Measurements from ENCODE around the gene GRAMD2B.
"Not testable (repeated sequence)": the region's sequence is repeated elsewhere in the genome, so short reads cannot be mapped to it uniquely, and the experiment has no call there.

The GRAMD2B gene

DNA sequence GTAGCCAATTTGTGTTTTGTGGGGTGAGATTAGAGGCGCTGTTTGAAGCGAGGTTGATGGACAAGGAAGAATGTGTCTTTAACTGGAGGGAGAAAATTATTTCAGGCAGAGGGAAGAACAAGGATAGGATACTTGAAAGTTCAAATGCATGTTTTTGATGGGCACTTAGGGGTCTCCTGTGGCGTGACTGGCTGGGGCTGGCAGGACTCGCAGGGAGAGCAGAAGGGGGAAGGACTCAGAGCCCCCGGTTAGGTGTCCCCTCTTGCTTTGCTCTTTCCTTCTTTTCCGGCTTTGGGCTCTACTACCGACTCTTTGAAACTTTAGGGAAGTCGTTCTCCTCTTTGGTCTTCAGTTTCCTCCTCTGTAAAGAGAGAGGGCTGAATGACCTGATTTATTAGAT, 12.1 kb downstream of the GRAMD2B start:
- H3K36me3 ChIP-seq (ENCODE audit: control insufficient read depth in 2 of 2, insufficient read depth in 2 of 2, low read length in 2 of 2) = peaks cover 9 to 13% of the 10 kb centered on the region in 2 donors
- H3K9me3 ChIP-seq (ENCODE audit: control insufficient read depth in 2 of 2, low read length in 2 of 2) = no peaks in the 10 kb centered on the region
- peaks cover 0 to 4% of the 10 kb centered on the region in 2 donors for H3K4me1 ChIP-seq (ENCODE audit: control insufficient read depth in 2 of 2, insufficient read depth in 2 of 2, low read length in 2 of 2)
- H3K9ac ChIP-seq (ENCODE audit: low read depth in 1 of 2, low read length in 2 of 2) = no peak overlapping the region
- H3K27ac ChIP-seq (ENCODE audit: low read depth in 2 of 2, low read length in 2 of 2) = no peak overlapping the region
- H3K4me3 ChIP-seq (ENCODE audit: low read length in 2 of 2) = no peak overlapping the region
- H3K27me3 ChIP-seq (ENCODE audit: control insufficient read depth in 2 of 2, insufficient read depth in 2 of 2, low read length in 2 of 2) = no peaks in the 10 kb centered on the region

DNA sequence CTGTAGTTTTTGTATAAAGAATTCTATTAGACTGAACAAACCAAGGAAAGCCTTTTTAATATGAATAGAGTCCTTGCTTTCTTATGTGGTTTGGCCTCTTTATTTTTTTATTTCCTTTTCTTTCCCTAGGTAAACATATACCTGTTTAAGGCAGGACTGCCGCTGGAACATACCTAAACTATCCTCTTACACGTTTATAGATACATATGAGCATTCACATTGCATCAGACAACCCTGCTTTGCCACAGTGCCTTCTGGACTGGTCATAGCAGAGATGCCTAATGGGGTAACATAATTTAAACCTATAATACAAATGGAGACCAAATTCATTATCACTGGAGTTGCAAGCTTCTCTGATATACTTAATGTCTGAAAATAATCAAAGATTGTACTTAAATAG, 12.5 kb downstream of the GRAMD2B start:
- Histone ChIP-seq H3K27ac (ENCODE audit: low read depth in 2 of 2, low read length in 2 of 2) (no peak overlapping the region), H3K9me3 (ENCODE audit: control insufficient read depth in 2 of 2, low read length in 2 of 2) (no peaks in the 10 kb centered on the region), H3K4me3 (ENCODE audit: low read length in 2 of 2) (no peak overlapping the region), H3K4me1 (ENCODE audit: control insufficient read depth in 2 of 2, insufficient read depth in 2 of 2, low read length in 2 of 2) (peaks cover 0 to 4% of the 10 kb centered on the region in 2 donors), H3K27me3 (ENCODE audit: control insufficient read depth in 2 of 2, insufficient read depth in 2 of 2, low read length in 2 of 2) (no peaks in the 10 kb centered on the region), H3K36me3 (ENCODE audit: control insufficient read depth in 2 of 2, insufficient read depth in 2 of 2, low read length in 2 of 2) (peaks cover 9 to 13% of the 10 kb centered on the region in 2 donors), H3K9ac (ENCODE audit: low read depth in 1 of 2, low read length in 2 of 2) (no peak overlapping the region)

DNA sequence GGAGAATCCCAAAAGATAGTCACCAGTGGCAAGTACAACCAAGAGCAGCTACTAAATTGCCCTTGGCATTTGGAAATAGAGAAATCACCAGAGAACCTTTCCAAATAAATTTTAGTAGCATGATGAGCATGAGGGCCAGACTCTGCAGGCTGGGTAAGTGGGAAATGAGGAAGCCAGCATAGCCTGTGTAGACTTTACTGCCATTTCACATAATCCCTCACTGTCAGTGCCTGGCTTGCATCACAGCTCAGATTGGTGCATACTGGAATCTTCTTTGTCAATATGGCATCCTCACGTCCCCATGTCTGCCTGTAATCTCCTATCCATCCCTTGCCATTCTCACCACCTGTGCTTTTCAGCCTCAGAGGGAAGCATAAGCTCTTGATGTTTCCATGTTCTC, 14.5 kb downstream of the GRAMD2B start:
- Histone ChIP-seq H3K27ac (ENCODE audit: low read depth in 2 of 2, low read length in 2 of 2) (no peak overlapping the region), H3K9me3 (ENCODE audit: control insufficient read depth in 2 of 2, low read length in 2 of 2) (no peaks in the 10 kb centered on the region), H3K9ac (ENCODE audit: low read depth in 1 of 2, low read length in 2 of 2) (no peak overlapping the region), H3K4me1 (ENCODE audit: control insufficient read depth in 2 of 2, insufficient read depth in 2 of 2, low read length in 2 of 2) (peaks cover 0 to 4% of the 10 kb centered on the region in 2 donors), H3K4me3 (ENCODE audit: low read length in 2 of 2) (no peak overlapping the region), H3K36me3 (ENCODE audit: control insufficient read depth in 2 of 2, insufficient read depth in 2 of 2, low read length in 2 of 2) (peaks cover 9 to 13% of the 10 kb centered on the region in 2 donors), H3K27me3 (ENCODE audit: control insufficient read depth in 2 of 2, insufficient read depth in 2 of 2, low read length in 2 of 2) (no peaks in the 10 kb centered on the region)

DNA sequence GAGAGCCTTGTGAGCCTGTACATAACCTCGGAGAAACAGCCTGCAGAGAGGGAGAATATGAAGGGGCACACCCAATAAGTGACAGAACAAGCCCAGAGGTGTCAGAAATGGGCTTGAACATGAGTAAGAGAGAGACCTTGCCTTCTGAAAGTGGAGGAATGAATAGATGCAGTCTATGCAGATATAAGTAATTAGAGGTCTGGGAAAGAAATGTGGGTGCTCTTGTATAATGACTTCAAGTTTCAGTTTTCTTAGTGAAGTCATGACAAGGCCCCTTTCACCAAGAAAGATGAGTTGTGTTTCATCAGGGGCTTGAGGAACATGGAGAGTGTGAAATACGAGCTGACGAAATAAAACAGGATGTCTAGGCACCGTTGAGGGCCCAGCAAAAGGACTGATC, 15.1 kb downstream of the GRAMD2B start:
- H3K9ac ChIP-seq (ENCODE audit: low read depth in 1 of 2, low read length in 2 of 2) = no peak overlapping the region
- H3K4me1 ChIP-seq (ENCODE audit: control insufficient read depth in 2 of 2, insufficient read depth in 2 of 2, low read length in 2 of 2) = peaks cover 0 to 4% of the 10 kb centered on the region in 2 donors
- H3K4me3 ChIP-seq (ENCODE audit: low read length in 2 of 2) = no peak overlapping the region
- H3K36me3 ChIP-seq (ENCODE audit: control insufficient read depth in 2 of 2, insufficient read depth in 2 of 2, low read length in 2 of 2) = peaks cover 7 to 13% of the 10 kb centered on the region in 2 donors
- H3K9me3 ChIP-seq (ENCODE audit: control insufficient read depth in 2 of 2, low read length in 2 of 2) = no peaks in the 10 kb centered on the region
- H3K27ac ChIP-seq (ENCODE audit: low read depth in 2 of 2, low read length in 2 of 2) = no peak overlapping the region
- H3K27me3 ChIP-seq (ENCODE audit: control insufficient read depth in 2 of 2, insufficient read depth in 2 of 2, low read length in 2 of 2) = no peaks in the 10 kb centered on the region

DNA sequence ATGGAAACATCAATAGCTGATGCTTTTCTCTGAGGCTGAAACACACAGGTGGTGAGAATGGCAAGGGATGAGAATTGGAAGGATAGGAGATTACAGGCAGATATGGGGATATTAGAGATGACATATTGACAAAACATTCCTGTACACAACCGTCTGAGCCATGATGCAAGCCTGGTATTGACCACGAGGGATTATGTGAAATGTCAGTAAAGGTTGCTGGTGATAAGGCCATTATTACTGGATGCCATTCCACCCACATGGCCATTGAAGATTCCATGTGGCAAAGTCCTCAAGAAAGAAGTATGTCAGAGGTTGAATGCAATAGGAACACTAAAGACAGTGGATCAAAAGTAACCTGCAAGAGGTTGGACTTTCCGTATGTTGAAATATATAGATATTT, 15.7 kb downstream of the GRAMD2B start:
- Histone ChIP-seq H3K27me3 (ENCODE audit: control insufficient read depth in 2 of 2, insufficient read depth in 2 of 2, low read length in 2 of 2) (no peaks in the 10 kb centered on the region), H3K36me3 (ENCODE audit: control insufficient read depth in 2 of 2, insufficient read depth in 2 of 2, low read length in 2 of 2) (peaks cover 7 to 13% of the 10 kb centered on the region in 2 donors), H3K4me3 (ENCODE audit: low read length in 2 of 2) (no peak overlapping the region), H3K9ac (ENCODE audit: low read depth in 1 of 2, low read length in 2 of 2) (no peak overlapping the region), H3K4me1 (ENCODE audit: control insufficient read depth in 2 of 2, insufficient read depth in 2 of 2, low read length in 2 of 2) (peaks cover 0 to 4% of the 10 kb centered on the region in 2 donors), H3K27ac (ENCODE audit: low read depth in 2 of 2, low read length in 2 of 2) (no peak overlapping the region), H3K9me3 (ENCODE audit: control insufficient read depth in 2 of 2, low read length in 2 of 2) (no peaks in the 10 kb centered on the region)

DNA sequence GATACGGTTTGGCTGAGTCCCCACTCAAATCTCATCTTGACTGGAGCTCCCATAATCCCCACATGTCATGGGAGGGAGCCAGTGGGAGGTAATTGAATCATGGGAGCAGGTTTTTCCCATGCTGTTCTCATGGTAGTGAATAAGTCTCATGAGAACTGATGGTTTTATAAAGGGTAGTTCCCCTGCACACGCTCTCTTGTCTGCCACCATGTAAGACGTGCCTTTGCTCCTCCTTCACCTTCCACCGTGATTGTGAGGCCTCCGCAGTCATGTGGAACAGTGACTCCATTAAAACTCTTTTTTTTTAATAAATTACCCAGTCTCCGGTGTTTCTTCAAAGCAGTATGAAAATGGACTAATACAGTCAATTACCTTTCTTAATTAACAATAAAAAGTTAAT, 16.5 kb downstream of the GRAMD2B start:
- H3K36me3 ChIP-seq (ENCODE audit: control insufficient read depth in 2 of 2, insufficient read depth in 2 of 2, low read length in 2 of 2) = peaks cover 9 to 15% of the 10 kb centered on the region in 2 donors
- H3K4me1 ChIP-seq (ENCODE audit: control insufficient read depth in 2 of 2, insufficient read depth in 2 of 2, low read length in 2 of 2); H3K9ac ChIP-seq (ENCODE audit: low read depth in 1 of 2, low read length in 2 of 2); H3K9me3 ChIP-seq (ENCODE audit: control insufficient read depth in 2 of 2, low read length in 2 of 2); H3K4me3 ChIP-seq (ENCODE audit: low read length in 2 of 2); H3K27ac ChIP-seq (ENCODE audit: low read depth in 2 of 2, low read length in 2 of 2); H3K27me3 ChIP-seq (ENCODE audit: control insufficient read depth in 2 of 2, insufficient read depth in 2 of 2, low read length in 2 of 2): not testable (repeated sequence)

DNA sequence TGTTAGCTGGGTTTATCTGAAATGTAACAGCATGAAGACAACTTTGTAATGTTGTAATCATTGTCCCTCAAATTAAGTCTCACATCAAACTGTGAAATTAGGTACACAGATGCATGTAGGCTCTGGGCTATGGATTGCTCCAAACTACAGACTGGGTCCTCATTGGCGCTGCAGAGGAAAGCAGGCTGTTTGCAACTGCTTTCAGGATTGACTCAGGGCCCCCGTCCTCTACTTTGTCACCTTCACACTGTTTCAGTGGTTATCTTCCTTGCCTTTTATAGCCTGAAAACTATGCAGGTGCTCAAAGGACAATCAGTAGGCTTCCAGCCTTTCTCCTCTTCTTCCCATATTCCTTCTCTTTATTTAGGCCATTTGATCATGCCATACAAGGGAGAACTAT, 18.0 kb downstream of the GRAMD2B start:
- Histone ChIP-seq H3K9ac (ENCODE audit: low read depth in 1 of 2, low read length in 2 of 2) (no peak overlapping the region), H3K4me1 (ENCODE audit: control insufficient read depth in 2 of 2, insufficient read depth in 2 of 2, low read length in 2 of 2) (peaks cover 5 to 7% of the 10 kb centered on the region in 2 donors), H3K27me3 (ENCODE audit: control insufficient read depth in 2 of 2, insufficient read depth in 2 of 2, low read length in 2 of 2) (no peaks in the 10 kb centered on the region), H3K4me3 (ENCODE audit: low read length in 2 of 2) (no peak overlapping the region), H3K9me3 (ENCODE audit: control insufficient read depth in 2 of 2, low read length in 2 of 2) (no peaks in the 10 kb centered on the region), H3K27ac (ENCODE audit: low read depth in 2 of 2, low read length in 2 of 2) (no peak overlapping the region), H3K36me3 (ENCODE audit: control insufficient read depth in 2 of 2, insufficient read depth in 2 of 2, low read length in 2 of 2) (peaks cover 9 to 16% of the 10 kb centered on the region in 2 donors)

DNA sequence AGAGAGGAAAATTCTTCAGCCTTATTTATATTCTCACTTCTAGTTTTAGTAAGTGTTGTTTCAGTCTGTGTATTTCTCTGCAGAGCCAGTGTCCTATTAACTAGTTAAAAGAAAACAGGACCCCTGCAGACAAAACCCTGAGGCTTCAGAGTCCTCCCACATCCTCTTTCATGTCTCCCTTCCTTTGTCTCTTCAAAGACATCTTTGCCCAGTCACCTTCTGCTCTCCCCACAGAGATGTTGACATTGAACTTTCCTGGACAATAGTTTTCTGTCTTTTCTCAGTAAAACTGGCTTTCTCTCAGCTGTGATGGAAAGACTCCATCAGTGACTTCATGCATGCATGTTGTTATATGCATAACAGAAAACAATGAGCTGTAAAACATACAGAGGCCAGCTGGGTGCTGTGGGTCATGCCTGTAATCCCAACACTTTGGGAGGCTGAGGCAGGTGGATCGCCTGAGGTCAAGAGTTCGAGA, 20.2 kb downstream of the GRAMD2B start:
- H3K4me3 ChIP-seq (ENCODE audit: low read length in 2 of 2) = no peak overlapping the region
- H3K27ac ChIP-seq (ENCODE audit: low read depth in 2 of 2, low read length in 2 of 2) = no peak overlapping the region
- no peak overlapping the region for H3K9ac ChIP-seq (ENCODE audit: low read depth in 1 of 2, low read length in 2 of 2)
- H3K36me3 ChIP-seq (ENCODE audit: control insufficient read depth in 2 of 2, insufficient read depth in 2 of 2, low read length in 2 of 2) = peaks cover 2 to 8% of the 10 kb centered on the region in 2 donors
- H3K27me3 ChIP-seq (ENCODE audit: control insufficient read depth in 2 of 2, insufficient read depth in 2 of 2, low read length in 2 of 2) = no peaks in the 10 kb centered on the region
- no peaks in the 10 kb centered on the region for H3K9me3 ChIP-seq (ENCODE audit: control insufficient read depth in 2 of 2, low read length in 2 of 2)
- H3K4me1 ChIP-seq (ENCODE audit: control insufficient read depth in 2 of 2, insufficient read depth in 2 of 2, low read length in 2 of 2) = peaks cover 12 to 13% of the 10 kb centered on the region in 2 donors

DNA sequence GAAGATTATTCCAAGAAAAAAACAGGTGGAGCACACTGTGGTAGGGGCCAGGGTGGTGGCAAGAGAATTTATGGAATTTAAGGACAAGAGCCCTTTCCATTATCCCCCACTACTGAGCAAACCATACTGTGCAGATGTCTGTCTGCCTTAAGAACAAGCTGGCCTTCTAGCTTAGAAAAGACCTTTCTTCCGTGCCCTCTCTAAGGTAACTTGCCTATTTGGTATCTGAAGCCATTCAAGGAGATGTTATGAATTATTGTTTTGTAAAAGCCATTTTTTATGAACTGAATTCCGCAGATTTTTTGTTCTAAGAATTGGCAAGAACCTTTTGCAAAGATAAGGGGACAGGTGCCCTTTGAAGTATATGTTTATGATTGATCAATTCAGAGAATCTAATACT, 20.9 kb downstream of the GRAMD2B start:
- H3K9me3 ChIP-seq (ENCODE audit: control insufficient read depth in 2 of 2, low read length in 2 of 2) = no peaks in the 10 kb centered on the region
- peaks cover 2 to 3% of the 10 kb centered on the region in 2 donors for H3K36me3 ChIP-seq (ENCODE audit: control insufficient read depth in 2 of 2, insufficient read depth in 2 of 2, low read length in 2 of 2)
- H3K4me1 ChIP-seq (ENCODE audit: control insufficient read depth in 2 of 2, insufficient read depth in 2 of 2, low read length in 2 of 2) = peaks cover 12 to 13% of the 10 kb centered on the region in 2 donors
- H3K27ac ChIP-seq (ENCODE audit: low read depth in 2 of 2, low read length in 2 of 2) = no peak overlapping the region
- no peak overlapping the region for H3K9ac ChIP-seq (ENCODE audit: low read depth in 1 of 2, low read length in 2 of 2)
- H3K4me3 ChIP-seq (ENCODE audit: low read length in 2 of 2) = no peak overlapping the region
- no peaks in the 10 kb centered on the region for H3K27me3 ChIP-seq (ENCODE audit: control insufficient read depth in 2 of 2, insufficient read depth in 2 of 2, low read length in 2 of 2)

DNA sequence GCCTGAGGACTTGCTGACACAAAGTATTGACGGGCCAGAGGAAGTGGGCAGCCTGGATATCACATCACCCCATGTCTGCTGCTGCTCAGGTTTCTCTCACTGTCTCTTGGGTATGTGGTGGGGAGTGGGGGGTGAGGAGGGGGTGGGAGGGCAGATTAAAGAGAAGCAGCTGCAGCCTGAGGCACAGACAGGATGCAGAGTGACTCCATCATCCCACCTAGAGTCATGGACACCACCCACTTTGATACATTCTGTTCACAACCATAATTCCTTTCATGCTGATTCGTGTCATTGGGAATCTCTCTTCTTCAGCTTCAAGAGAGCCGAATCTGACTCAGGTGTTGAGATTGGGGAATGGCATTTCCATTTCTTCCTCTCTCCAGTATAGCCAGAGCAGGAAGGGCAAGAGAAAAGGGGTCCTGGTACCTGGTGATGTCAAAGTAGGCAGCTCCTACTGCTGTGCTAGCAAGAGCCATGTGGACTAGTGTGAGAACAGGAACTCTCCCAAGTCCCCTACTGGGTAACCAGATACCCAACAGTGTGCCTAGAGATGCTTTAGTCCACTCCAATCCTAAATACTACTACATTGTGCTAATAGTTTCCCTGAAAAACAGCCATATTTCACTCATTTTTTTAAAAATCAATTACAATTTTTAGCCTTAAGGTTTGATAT, 22.4 kb downstream of the GRAMD2B start:
- Histone ChIP-seq H3K4me1 (ENCODE audit: control insufficient read depth in 2 of 2, insufficient read depth in 2 of 2, low read length in 2 of 2) (peaks cover 13 to 24% of the 10 kb centered on the region in 2 donors), H3K27ac (ENCODE audit: low read depth in 2 of 2, low read length in 2 of 2) (peak overlapping the region; percentile 65 to 75)

More for the DNA sequence above, 22.4 kb downstream of the GRAMD2B start:
- Histone ChIP-seq H3K9ac (ENCODE audit: low read depth in 1 of 2, low read length in 2 of 2) (no peak overlapping the region), H3K9me3 (ENCODE audit: control insufficient read depth in 2 of 2, low read length in 2 of 2) (no peaks in the 10 kb centered on the region), H3K27me3 (ENCODE audit: control insufficient read depth in 2 of 2, insufficient read depth in 2 of 2, low read length in 2 of 2) (no peaks in the 10 kb centered on the region), H3K4me3 (ENCODE audit: low read length in 2 of 2) (no peak overlapping the region), H3K36me3 (ENCODE audit: control insufficient read depth in 2 of 2, insufficient read depth in 2 of 2, low read length in 2 of 2) (peaks cover 2 to 3% of the 10 kb centered on the region in 2 donors)
